Sigmoid colon (tissue), 3 donors: ENCODE results near the gene HOXB1.

Source experiments
- CTCF ChIP-seq, 4 experiments: fragments of 450-650 bp in 3 of 4; fragments of 200-600 bp in 1 of 4; IDR thresholded peaks; one replicate each; pipeline ENCODE4 v1.5.1; 2016 to 2019; ENCODE audit warnings: antibody characterized with exemption in 4 of 4, mild to moderate bottlenecking in 3 of 4, moderate library complexity in 2 of 4
- POLR2A ChIP-seq, 2 donors: fragments of 450-650 bp; IDR thresholded peaks; one replicate each; pipeline ENCODE4 v1.6.1; 2016; ENCODE audit warnings: antibody characterized with exemption in 2 of 2, mild to moderate bottlenecking in 2 of 2, moderate library complexity in 2 of 2

GRCh38 chr17:48528936-48529682, 1.7 kb downstream of the HOXB1 start:
- TF ChIP-seq CTCF (IDR thresholded peaks at IDR 0.05) (no peak), POLR2A (IDR thresholded peaks at IDR 0.05) (no peak)
